ENCODE data around the gene CLEC5A.

CLEC5A gene

DNA sequence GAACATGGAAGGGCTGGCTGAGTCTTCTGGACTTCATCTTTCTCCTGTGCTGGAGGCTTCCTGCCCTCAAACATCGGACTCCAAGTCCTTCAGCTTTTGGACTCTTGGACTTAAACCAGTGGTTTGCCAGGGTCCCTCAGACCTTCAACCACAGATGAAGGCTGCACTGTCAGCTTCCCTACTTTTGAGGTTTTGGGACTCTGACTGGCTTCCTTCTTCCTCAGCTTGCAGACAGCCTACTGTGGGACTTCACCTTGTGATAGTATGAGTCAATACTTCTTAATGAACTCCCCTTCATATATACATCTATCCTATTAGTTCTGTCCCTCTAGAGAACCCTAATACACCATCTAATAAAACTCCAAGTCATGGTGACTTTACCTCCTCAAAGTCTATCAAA is 4.0 kb upstream of the CLEC5A start:
- Mint-ChIP-seq H3K27me3 (ENCODE audit: low read depth) (no peaks in the 10 kb centered on the region), H3K27ac (no peak overlapping the region), H3K4me1 (no peaks in the 10 kb centered on the region), H3K9me3 (no peaks in the 10 kb centered on the region), H3K4me3 (no peak overlapping the region), H3K36me3 (ENCODE audit: low read depth) (no peaks in the 10 kb centered on the region)
- TF ChIP-seq, protein P1, sequence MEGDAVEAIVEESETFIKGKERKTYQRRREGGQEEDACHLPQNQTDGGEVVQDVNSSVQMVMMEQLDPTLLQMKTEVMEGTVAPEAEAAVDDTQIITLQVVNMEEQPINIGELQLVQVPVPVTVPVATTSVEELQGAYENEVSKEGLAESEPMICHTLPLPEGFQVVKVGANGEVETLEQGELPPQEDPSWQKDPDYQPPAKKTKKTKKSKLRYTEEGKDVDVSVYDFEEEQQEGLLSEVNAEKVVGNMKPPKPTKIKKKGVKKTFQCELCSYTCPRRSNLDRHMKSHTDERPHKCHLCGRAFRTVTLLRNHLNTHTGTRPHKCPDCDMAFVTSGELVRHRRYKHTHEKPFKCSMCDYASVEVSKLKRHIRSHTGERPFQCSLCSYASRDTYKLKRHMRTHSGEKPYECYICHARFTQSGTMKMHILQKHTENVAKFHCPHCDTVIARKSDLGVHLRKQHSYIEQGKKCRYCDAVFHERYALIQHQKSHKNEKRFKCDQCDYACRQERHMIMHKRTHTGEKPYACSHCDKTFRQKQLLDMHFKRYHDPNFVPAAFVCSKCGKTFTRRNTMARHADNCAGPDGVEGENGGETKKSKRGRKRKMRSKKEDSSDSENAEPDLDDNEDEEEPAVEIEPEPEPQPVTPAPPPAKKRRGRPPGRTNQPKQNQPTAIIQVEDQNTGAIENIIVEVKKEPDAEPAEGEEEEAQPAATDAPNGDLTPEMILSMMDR (IDR thresholded peaks at IDR 0.05; ENCODE audit: unreplicated experiment in 3 of 3), result no peak

DNA sequence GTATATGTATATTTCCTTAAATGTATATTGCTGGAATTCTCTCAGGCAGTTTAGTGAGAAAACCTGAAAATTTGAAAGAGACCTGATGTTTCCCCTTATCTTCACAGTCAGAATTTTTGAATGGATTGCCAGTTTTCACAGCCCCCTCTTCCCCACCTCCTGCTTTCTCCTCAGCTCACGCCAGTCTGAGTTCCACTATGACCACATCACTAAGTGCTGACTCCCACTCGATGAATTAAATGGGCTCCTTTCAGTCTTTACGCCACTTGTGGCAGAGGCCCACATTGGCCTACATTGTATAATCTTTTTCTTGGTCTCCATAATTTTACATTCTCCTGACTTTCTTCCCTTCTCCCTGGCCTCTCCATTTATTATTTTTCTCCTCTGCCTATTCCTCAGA is 3.1 kb upstream of the CLEC5A start:
- TF ChIP-seq, protein P1 (IDR thresholded peaks at IDR 0.05; ENCODE audit: unreplicated experiment in 3 of 3), result no peak
- Mint-ChIP-seq H3K4me3 (no peak overlapping the region), H3K4me1 (no peaks in the 10 kb centered on the region), H3K27me3 (ENCODE audit: low read depth) (no peaks in the 10 kb centered on the region), H3K27ac (no peak overlapping the region), H3K36me3 (ENCODE audit: low read depth) (no peaks in the 10 kb centered on the region), H3K9me3 (no peaks in the 10 kb centered on the region)

DNA sequence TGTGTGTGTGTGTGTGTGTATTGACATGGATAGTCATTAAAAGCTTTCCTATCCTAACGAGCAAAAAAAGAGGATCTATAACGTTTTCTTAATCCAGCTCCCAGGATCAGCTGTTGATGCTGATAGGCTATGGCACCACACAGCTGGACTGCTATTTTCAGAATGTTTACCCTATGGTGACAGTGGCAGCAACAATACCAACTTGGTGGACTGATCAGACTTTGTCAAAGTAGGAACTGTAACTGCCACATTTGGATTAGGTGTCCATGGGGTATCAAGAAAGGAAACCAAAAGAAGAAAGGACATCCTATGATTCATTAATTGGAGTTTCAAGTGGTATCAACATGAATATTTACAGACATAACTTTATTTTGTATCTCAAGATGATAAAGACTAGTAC is 2.7 kb upstream of the CLEC5A start:
- H3K27ac Mint-ChIP-seq, result no peak overlapping the region
- H3K27me3 Mint-ChIP-seq (ENCODE audit: low read depth), result no peaks in the 10 kb centered on the region
- no peaks in the 10 kb centered on the region for H3K4me1 Mint-ChIP-seq
- TF ChIP-seq, protein P1 (IDR thresholded peaks at IDR 0.05; ENCODE audit: unreplicated experiment in 3 of 3), result no peak
- no peaks in the 10 kb centered on the region for H3K36me3 Mint-ChIP-seq (ENCODE audit: low read depth)
- H3K4me3 Mint-ChIP-seq, result no peak overlapping the region
- H3K9me3 Mint-ChIP-seq, result no peaks in the 10 kb centered on the region

DNA sequence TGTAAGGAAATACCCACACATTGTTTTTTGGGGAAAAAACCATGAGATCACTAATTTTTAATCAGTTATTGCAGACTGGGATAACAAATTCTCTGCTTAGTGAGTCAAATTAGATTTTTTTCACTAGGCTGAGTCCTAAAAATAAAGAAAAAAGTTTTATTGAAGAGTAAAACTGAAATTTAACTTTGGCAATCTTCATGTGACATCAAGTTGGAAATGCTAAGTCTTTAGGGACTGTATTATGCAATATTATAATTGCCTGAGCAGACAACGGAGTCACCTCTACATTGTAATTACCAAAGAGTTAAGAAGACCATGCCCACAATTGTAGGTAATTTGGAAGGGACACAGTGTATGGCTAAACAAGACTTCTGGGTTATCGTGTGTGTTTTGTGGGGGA is 2.2 kb upstream of the CLEC5A start:
- no peaks in the 10 kb centered on the region for H3K36me3 Mint-ChIP-seq (ENCODE audit: low read depth)
- no peaks in the 10 kb centered on the region for H3K4me1 Mint-ChIP-seq
- H3K9me3 Mint-ChIP-seq, result no peaks in the 10 kb centered on the region
- H3K27me3 Mint-ChIP-seq (ENCODE audit: low read depth), result no peaks in the 10 kb centered on the region
- no peak overlapping the region for H3K4me3 Mint-ChIP-seq
- TF ChIP-seq, protein P1 (IDR thresholded peaks at IDR 0.05; ENCODE audit: unreplicated experiment in 3 of 3), result no peak
- H3K27ac Mint-ChIP-seq, result no peak overlapping the region

DNA sequence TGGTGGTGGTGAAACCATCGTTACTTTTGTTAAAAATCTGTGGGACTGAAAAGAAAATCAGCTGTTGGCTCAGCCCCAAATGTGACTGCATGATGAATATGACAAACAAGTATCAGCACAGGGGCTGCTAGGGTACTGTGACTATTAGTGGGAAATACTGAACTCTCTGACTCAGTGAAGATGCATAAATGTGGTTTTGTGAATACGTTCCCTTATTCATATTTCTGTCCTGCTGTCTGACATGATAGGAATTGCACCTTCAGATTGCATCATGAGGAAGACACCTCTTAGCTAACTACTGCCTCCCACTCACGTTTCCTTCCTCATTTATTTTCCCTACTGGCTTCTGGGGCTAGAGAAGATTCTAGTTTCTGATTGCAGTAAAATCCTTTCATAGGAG is 1.4 kb downstream of the CLEC5A start:
- H3K9me3 Mint-ChIP-seq, result peaks cover 11% of the 10 kb centered on the region
- H3K4me1 Mint-ChIP-seq, result no peaks in the 10 kb centered on the region
- TF ChIP-seq, protein P1 (IDR thresholded peaks at IDR 0.05; ENCODE audit: unreplicated experiment in 3 of 3), result no peak
- H3K4me3 Mint-ChIP-seq, result no peak overlapping the region
- H3K36me3 Mint-ChIP-seq (ENCODE audit: low read depth), result no peaks in the 10 kb centered on the region
- no peaks in the 10 kb centered on the region for H3K27me3 Mint-ChIP-seq (ENCODE audit: low read depth)
- H3K27ac Mint-ChIP-seq, result no peak overlapping the region

DNA sequence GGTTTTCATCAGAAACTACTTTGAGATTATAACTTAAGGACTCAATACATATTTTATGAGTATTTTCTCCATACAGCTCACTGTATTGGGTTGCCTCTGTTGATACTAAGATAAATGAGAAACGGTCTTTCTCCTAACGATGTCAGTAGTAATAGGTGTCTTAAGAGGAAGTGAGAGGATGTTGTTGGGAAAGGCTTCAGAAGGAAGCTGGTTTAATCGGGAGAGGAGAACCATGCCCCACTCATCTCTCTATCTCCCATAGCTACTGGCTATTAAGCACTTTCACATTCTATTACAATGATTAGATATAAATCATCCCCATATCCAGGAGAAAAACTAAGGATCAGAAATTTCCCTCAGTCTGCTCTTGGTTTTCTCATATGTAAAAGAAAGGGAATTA is 2.0 kb downstream of the CLEC5A start:
- Mint-ChIP-seq H3K36me3 (ENCODE audit: low read depth) (no peaks in the 10 kb centered on the region), H3K9me3 (peaks cover 14% of the 10 kb centered on the region), H3K4me1 (no peaks in the 10 kb centered on the region), H3K27me3 (ENCODE audit: low read depth) (no peaks in the 10 kb centered on the region), H3K4me3 (no peak overlapping the region), H3K27ac (no peak overlapping the region)
- TF ChIP-seq, protein P1 (IDR thresholded peaks at IDR 0.05; ENCODE audit: unreplicated experiment in 3 of 3), result no peak
